OCI-LY1 (cell line): Measurements from ENCODE around the gene ATP1B1.

Source experiments
- H2AFZ ChIP-seq: fragments of 200-600 bp; sonication (generic), shearing (Covaris generic); 2 replicates; pipeline ENCODE4 v1.6.0; 2014; ENCODE audit warnings: antibody characterized with exemption, mild to moderate bottlenecking, low read length
- H3F3A ChIP-seq: fragments of 200-600 bp; sonication (generic), shearing (Covaris generic); 2 replicates; pipeline ENCODE4 v1.6.0; 2014; ENCODE audit warnings: mild to moderate bottlenecking, antibody characterized with exemption, low read length, moderate library complexity; ENCODE audit not compliant: insufficient read depth
- H3K27ac ChIP-seq: fragments of 200-600 bp; sonication (generic); 2 replicates; pipeline ENCODE4 v1.5.1; 2014; ENCODE audit warnings: low read length, mixed run types, mild to moderate bottlenecking, low read depth; ENCODE audit not compliant: poor library complexity, severe bottlenecking
- H3K27me3 ChIP-seq: fragments of 200-600 bp; sonication (generic); 2 replicates; pipeline ENCODE4 v1.6.0; 2014; ENCODE audit warnings: antibody characterized with exemption, mild to moderate bottlenecking, low read length, moderate library complexity; ENCODE audit not compliant: insufficient read depth
- H3K36me3 ChIP-seq: fragments of 200-600 bp; sonication (generic); 2 replicates; pipeline ENCODE4 v1.6.1; 2014; ENCODE audit warnings: mild to moderate bottlenecking, antibody characterized with exemption, low read length, moderate library complexity, mixed read lengths; ENCODE audit not compliant: insufficient read depth
- H3K4me1 ChIP-seq: fragments of 200-600 bp; sonication (generic); 2 replicates; pipeline ENCODE4 v1.5.1; 2014; ENCODE audit warnings: mild to moderate bottlenecking, low read length, moderate library complexity; ENCODE audit not compliant: insufficient read depth, severe bottlenecking
- H3K4me2 ChIP-seq: fragments of 200-600 bp; sonication (generic), shearing (Covaris generic); 2 replicates; pipeline ENCODE4 v1.6.1; 2014; ENCODE audit warnings: low read length
- H3K4me3 ChIP-seq: fragments of 200-600 bp; sonication (generic); 2 replicates; pipeline ENCODE4 v1.5.1; 2014; ENCODE audit warnings: low read length, low read depth, mild to moderate bottlenecking, mixed read lengths; ENCODE audit not compliant: poor library complexity, severe bottlenecking
- H3K79me2 ChIP-seq: fragments of 200-600 bp; shearing (Covaris generic); 2 replicates; pipeline ENCODE4 v1.6.1; 2016; ENCODE audit warnings: mixed run types, low read length, mixed read lengths; ENCODE audit not compliant: insufficient read depth
- H3K9ac ChIP-seq: fragments of 200-600 bp; sonication (generic), shearing (Covaris generic); 2 replicates; pipeline ENCODE4 v1.6.1; 2014; ENCODE audit warnings: mild to moderate bottlenecking, low read length, mixed read lengths
- H3K9me2 ChIP-seq: fragments of 200-600 bp; sonication (generic), shearing (Covaris generic); 2 replicates; pipeline ENCODE4 v1.6.1; 2014; ENCODE audit warnings: low read depth, mild to moderate bottlenecking, low read length, mixed read lengths
- H3K9me3 ChIP-seq: fragments of 200-600 bp; shearing (Covaris generic); 2 replicates; pipeline ENCODE4 v1.6.1; 2014; ENCODE audit warnings: low read length, mixed read lengths
- H4K20me1 ChIP-seq: fragments of 200-600 bp; sonication (generic), shearing (Covaris generic); 2 replicates; pipeline ENCODE4 v1.6.0; 2016; ENCODE audit warnings: mild to moderate bottlenecking, low read length; ENCODE audit not compliant: insufficient read depth
- EZH2 ChIP-seq: fragments of 200-600 bp; sonication (generic), shearing (Covaris generic); IDR thresholded peaks from 2 replicates; pipeline ENCODE4 v1.8.0; 2017; ENCODE audit warnings: borderline replicate concordance, mixed run types, mild to moderate bottlenecking, antibody characterized with exemption, low read length, moderate library complexity, mixed read lengths
- TF ChIP-seq, protein P1 (sequence below): fragments of 200-600 bp; sonication (generic), shearing (Covaris generic); IDR thresholded peaks from 2 replicates; pipeline ENCODE4 v1.5.1; 2017; ENCODE audit warnings: mild to moderate bottlenecking, antibody characterized with exemption, low read length, moderate library complexity, mixed read lengths

The ATP1B1 gene

DNA sequence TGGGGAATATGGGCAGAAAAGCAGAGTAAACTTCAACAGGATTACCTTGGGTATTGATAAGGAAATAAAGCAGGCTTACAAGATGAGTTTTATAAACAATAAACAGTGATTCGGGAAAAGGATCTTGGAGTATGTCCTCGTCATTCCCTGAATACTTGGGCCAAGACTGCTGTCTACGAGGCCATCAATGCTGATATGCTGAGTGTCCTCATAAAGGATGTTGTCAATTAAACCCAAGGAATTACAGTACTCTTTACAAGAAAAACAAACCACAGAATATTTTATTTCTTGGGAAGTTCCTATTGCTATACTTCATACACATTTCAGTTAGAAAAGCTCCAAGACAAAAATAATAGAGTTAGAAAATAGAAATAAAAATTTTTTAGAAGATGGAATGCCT lies 34.9 kb downstream of the ATP1B1 start:
- Histone ChIP-seq H2AFZ (no peak overlapping the region), H3K4me1 (no peaks in the 10 kb centered on the region), H3K9ac (no peak overlapping the region), H3K27ac (no peak overlapping the region), H3K9me2 (no peaks in the 10 kb centered on the region), H3K4me2 (no peak overlapping the region), H3K4me3 (no peak overlapping the region), H3K36me3 (no peaks in the 10 kb centered on the region), H4K20me1 (no peaks in the 10 kb centered on the region), H3K9me3 (no peaks in the 10 kb centered on the region), H3K79me2 (no peaks in the 10 kb centered on the region), H3F3A (no peaks in the 10 kb centered on the region), H3K27me3 (no peaks in the 10 kb centered on the region)
- TF ChIP-seq, protein P1, sequence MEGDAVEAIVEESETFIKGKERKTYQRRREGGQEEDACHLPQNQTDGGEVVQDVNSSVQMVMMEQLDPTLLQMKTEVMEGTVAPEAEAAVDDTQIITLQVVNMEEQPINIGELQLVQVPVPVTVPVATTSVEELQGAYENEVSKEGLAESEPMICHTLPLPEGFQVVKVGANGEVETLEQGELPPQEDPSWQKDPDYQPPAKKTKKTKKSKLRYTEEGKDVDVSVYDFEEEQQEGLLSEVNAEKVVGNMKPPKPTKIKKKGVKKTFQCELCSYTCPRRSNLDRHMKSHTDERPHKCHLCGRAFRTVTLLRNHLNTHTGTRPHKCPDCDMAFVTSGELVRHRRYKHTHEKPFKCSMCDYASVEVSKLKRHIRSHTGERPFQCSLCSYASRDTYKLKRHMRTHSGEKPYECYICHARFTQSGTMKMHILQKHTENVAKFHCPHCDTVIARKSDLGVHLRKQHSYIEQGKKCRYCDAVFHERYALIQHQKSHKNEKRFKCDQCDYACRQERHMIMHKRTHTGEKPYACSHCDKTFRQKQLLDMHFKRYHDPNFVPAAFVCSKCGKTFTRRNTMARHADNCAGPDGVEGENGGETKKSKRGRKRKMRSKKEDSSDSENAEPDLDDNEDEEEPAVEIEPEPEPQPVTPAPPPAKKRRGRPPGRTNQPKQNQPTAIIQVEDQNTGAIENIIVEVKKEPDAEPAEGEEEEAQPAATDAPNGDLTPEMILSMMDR, result no peak
- no peak for TF ChIP-seq EZH2

DNA sequence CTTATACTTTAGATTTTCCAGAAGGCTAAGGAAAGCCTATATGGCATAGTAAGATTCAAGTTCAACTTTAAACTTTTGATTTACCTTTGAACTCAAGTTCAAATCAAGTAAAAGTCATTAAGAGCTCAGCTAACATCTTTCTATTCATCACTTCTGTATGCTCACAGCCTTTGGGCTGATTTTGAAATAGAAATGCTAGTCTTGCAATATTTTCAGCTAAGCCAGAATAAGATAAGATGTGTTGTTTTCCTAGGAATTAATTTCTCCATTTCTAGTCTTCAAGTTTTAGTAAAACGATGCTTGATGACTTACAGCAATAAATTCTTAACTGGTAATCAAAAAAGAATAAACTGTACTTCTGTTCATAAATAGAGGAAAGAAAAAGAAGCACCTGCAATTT lies 35.6 kb downstream of the ATP1B1 start:
- Histone ChIP-seq H3K4me3 (no peak overlapping the region), H3K27ac (no peak overlapping the region), H3K27me3 (no peaks in the 10 kb centered on the region)

DNA sequence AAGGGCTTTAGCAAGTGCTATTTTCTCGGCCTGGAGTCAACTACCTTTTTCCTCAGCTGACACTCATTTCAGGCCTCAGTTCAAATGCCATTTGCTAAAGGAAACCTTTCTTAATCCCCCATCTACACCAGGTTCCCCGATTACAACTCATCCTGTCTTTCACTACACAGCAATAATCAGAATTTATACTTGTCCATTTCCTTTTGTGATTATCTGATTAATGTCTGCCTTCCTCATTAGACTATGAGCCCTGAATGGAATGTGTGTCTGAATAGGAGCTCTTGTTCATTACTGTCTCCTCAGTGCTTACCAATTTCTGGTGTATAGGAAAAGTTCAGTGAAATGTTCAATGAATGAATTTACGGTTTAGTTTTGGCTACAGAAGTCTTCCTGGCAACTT lies 36.9 kb downstream of the ATP1B1 start:
- Histone ChIP-seq H3K27ac (no peak overlapping the region), H3K4me2 (no peak overlapping the region)
- no peak for TF ChIP-seq EZH2
- TF ChIP-seq, protein P1, result no peak

More for the DNA sequence above, 35.6 kb downstream of the ATP1B1 start:
- TF ChIP-seq, protein P1, result no peak
- no peak for TF ChIP-seq EZH2
- Histone ChIP-seq H3K9ac (no peak overlapping the region), H3K4me1 (no peaks in the 10 kb centered on the region), H3K36me3 (no peaks in the 10 kb centered on the region), H3K9me3 (no peaks in the 10 kb centered on the region), H3K4me2 (no peak overlapping the region), H3F3A (no peaks in the 10 kb centered on the region), H2AFZ (no peak overlapping the region), H4K20me1 (no peaks in the 10 kb centered on the region), H3K79me2 (no peaks in the 10 kb centered on the region), H3K9me2 (no peaks in the 10 kb centered on the region)

More for the DNA sequence above, 36.9 kb downstream of the ATP1B1 start:
- no peaks in the 10 kb centered on the region for H3K36me3 ChIP-seq
- no peak overlapping the region for H3K9ac ChIP-seq
- no peaks in the 10 kb centered on the region for H3K9me2 ChIP-seq
- no peaks in the 10 kb centered on the region for H3K79me2 ChIP-seq
- H2AFZ ChIP-seq, result no peak overlapping the region
- H4K20me1 ChIP-seq, result no peaks in the 10 kb centered on the region
- no peaks in the 10 kb centered on the region for H3K27me3 ChIP-seq
- no peaks in the 10 kb centered on the region for H3F3A ChIP-seq
- no peaks in the 10 kb centered on the region for H3K4me1 ChIP-seq
- no peaks in the 10 kb centered on the region for H3K9me3 ChIP-seq
- no peak overlapping the region for H3K4me3 ChIP-seq
